ENCODE results near the gene DYSF.

Gene DYSF

DNA sequence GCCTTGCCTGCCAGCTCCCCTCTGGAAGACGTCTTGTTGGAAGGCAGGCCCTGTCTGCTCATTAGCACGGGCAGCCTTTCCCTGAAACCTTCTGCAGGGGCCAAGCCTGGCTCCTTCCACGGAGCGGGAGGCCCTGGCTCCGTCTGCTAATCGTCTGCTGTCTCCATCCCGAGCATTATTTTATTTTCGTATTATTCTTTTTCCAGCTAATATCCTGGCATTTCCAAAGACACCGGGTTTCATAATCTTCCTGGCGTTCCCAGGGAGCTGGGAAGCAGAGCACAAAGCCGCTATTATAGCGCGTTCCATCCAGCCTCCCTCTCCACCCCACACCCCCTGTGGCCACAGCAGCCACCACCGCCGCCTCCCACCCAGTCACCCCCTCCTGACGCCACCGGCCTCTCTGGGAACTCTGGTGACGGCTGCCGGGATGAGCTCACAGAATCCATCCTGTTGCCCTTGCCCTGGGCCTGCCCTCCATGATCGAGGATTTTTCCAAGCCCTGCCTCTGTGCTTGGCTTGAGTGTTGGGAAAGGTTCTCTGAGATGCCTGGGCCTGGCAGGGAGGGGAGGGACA lies 125.5 kb downstream of the DYSF start:
- DNase-seq: no peak

DNA sequence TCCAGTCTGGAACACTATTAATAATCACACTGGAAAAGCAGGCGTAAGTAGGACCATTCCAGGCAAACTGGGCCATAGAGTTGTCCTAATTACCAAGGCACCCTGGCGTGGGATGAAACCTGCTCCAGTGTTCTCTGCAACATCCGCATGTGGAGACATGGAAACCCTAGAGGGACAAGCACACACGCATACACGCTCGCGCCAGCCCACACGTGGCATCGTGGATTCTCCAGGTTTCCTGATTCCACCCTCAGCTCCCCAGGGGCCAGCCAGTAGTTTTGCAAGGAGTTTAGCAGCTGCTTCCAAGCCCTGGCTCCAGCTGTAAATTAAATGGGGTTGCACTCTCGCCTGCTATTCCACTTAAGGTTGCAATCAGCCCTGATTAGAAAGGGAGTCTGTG lies 127.7 kb downstream of the DYSF start:
- no peak for DNase-seq

DNA sequence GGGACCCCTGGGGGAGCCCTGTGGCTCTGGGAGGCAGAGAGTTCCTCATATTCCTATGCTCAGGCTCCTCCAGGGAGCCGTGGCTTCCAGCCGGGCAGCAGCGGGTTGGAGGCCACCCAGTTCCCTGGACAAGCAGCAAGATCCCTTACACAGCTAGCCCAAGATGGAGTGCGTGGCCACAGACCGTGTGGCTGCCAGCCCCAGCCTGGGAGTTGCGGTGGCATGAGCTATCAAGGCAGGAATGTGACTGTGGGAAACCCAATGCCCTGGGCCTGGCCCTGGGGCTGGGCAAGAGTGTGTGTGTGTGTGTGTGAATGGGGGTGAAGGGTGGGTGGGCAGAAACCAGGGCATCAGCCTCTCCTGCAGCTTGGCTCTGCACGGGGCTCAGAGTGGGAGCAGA lies 130.5 kb downstream of the DYSF start:
- no peak for DNase-seq

DNA sequence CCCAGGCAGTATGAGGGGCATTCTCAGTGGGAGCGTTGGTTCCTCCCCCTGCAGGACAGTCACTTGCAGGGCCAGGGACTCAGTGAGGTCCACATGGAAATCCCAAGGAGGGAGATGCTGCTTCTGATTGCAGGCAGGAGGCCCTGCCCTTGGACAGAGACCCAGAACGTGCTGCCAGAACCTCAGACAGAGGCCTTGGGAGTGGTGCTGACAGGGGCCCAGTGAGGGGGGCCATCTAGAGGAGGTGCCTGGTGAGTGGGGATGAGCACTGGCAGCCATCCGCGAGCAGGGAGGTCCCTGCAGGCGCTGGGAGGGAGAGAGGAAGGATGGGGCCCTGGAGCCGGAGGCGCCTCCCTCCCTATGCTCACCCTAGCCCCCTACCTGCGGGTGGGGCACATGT lies 133.1 kb downstream of the DYSF start:
- no peak for DNase-seq

DNA sequence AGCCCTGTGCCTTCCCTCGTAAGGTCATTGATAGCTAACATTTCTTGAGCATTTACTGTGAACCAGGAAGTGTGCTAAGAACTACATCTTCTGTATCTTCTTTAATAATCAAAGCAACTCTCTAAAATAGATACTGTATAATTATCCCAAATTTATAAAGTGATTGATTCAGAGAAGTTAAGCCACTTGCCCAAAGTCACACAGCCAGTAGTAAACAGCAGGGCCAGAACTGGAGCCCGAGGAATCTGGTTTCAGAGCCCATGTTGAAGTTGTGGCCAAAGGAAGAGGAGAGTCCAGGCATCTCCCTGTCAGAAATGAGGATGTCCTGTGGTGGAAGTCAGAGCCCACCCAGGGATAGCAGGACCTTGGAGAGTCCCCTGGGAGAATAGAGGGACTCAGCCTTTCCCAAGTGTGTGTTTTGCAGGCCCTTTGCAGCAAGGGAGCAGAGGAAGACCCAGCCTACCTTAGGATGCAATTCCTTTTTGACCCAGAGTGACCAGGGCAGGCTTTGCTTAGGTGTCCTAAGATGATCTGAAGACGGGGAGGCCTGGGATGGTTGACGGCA lies 134.2 kb downstream of the DYSF start:
- no peak for DNase-seq

DNA sequence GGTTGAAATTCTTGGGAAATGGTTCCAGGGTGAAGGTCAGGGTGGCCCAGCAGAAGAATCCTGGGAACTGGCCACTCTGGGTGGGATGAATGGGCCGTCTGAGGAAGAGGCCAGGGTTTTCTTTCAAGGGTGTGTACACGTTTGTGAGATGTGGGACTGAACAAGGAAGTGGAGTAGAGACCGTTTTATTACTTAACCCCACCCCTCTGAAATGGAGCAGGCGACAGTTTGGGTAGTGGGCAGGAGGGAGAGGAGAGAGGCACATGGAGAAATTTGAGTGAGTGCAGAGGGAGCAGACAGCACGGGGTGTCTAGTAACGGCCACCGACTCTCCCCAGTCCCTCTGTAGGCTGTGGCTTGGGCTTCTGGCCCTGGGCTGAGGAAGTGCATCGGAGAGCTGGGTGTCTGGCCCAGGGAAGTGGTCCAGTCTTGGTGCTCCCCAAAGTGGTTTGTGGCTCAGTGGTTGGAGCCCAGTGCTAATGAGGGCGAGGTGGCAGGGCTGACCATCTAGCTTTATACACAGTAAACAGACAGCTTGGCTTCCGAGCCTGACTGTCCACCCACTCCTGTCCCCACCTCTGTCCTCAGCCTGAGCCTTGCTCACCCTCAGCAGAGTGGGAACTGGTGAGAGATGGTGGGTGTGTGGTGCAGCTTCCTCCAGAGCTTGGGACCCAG lies 135.3 kb downstream of the DYSF start:
- DNase-seq: no peak

DNA sequence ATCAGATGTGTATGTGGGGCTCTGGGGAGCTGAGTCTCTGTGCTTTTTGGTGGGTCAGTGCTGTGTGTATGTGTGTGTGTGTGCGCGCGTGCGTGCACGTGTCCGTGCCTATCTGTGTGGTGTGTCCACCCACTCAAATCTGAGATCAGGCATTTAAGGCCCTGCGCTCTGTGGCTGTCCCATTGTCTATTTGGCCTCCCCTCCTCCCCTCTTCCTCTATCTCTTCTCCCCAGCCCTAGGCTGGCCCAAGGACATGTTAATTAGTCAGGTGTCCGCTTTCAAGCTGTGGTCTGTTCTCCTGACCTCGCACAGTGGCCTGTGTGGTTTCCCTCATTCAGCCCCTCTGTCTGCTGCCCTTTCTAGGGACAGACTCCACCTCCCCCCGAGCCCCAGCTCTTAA lies 136.4 kb downstream of the DYSF start:
- no peak for DNase-seq

DNA sequence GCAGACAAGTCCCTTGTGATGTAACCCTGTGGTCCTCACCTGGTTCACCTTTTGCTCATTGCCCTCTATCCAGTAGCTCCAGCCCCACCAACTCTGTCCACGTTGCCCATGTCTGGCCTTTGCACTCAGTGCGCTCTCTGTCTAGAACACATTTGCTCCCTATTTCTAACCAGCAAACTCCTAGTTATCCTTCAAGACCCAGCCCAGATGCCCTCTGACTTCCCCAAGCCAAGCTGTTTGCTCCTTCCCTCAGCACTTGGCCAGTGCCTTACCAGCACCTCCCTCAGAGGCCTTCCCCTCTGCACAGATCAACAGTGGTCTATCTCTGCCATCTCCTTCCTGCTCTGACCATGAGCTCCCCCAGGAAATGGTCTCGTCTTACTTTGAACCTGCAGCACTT lies 137.7 kb downstream of the DYSF start:
- DNase-seq: no peak

DNA sequence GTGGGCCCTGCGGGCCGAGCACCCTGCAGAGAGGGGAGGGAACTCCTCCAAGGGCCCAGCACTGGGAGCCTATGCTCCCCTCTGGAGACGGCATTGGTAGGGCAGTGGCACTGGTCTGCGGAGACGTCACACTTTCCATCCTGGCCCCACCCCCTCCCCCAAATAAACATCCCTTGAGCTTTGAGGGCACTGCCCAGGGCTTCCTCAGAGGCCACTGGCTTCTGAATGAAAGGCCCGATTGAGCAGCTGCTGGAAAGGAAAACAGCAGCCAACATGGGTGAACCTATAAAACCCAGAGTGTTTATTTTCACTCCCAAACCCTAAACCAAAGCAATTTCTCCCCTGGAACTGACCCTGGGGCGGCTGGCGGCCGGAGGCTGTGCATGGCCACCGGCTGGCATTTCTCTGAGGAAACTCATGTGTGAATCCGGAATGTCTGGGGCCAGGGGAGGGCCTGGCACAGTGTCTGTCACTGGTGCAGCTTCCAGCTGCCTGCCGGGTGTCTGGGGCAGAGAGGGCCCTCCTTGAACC lies 138.9 kb downstream of the DYSF start:
- DNase-seq: no peak

DNA sequence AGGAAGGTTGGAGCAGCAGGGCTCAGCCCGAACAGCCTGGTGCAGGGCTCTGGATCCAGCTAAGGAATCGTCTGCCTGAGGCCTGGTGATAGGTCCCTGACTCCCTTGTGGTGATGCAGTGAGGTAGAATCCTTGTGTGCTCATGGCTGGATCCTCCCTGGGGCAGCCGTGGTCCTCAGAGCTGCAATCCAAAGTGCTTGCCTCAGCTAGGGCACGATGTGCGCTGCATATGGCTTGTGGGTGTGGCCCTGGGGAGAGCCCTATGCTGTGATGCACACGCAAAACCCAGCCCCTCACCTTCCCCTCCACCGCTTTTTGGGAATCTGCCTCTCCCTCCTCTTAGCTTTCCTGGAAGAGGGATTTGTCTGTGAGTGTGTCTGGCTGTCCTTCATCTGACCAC lies 142.2 kb downstream of the DYSF start:
- no peak for DNase-seq

DNA sequence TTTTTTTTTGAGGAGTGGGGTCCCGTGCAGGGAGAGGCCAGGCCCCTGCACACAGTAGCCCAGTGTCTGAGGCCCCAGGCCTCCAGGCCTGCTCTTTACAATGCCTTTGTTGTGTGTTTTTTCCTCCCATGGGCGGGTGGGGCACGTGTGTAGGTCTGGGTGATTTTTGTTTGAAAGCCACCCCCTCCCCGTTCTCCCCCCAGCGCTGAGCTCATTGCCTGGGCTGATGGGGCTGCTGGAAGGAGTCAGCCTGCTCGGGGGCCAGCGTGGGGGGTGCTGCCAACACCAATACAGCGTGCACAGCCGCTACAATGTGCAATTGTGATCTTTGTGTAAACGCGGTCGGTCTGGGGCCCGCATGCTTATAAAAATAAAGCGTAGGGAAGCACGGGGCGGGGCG lies 142.7 kb downstream of the DYSF start:
- DNase-seq: no peak

DNA sequence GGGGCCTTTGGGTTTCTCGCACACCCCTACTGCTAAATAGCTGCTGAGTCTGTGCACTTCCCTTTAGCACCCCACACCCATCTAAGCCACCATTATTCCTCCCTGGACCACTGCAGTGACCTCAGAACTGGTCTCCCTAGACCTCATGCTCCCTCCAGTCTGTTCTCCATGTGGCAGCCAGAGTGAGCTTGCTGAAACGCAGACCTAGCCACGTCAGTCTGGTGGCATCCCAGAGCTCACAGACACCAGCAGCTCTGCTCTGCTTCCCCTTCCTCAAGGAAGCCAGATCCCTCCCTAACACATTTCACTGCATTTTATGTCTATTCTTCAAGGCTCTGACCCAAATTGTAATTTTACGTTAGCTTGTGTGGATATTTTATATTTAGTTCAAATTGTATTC lies 144.4 kb downstream of the DYSF start:
- DNase-seq: no peak

DNA sequence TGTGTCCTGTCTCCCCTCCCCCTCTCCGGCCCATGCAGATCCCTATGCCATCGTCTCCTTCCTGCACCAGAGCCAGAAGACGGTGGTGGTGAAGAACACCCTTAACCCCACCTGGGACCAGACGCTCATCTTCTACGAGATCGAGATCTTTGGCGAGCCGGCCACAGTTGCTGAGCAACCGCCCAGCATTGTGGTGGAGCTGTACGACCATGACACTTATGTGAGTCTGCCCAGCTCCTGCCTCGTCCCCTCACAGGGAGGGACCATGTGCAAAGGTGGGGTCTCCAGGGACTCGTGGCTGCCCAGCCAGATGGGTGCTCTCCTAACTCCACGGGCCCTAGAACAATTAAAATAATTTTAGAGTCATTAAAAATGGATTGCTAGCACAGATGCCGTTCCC lies 145.2 kb downstream of the DYSF start:
- DNase-seq: no peak

DNA sequence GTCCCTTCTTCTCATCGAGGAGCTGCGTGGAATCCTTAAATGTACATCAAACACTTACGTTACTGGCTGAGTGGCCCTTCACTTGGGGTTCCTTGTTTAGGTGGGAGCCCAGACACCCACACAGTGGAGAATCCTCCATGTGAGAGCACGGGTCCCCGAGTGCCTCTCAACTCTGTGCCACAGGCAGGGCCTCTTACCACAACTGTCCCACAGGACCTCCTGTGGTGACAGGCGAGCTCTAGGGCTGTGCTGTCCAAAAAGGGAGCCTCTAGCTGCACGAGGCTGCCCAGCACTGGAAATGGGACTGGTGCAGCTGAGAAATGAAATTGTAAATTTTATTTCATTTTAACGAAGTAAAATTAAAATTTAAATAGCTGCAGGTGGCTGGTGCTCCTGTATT lies 145.7 kb downstream of the DYSF start:
- DNase-seq: no peak

DNA sequence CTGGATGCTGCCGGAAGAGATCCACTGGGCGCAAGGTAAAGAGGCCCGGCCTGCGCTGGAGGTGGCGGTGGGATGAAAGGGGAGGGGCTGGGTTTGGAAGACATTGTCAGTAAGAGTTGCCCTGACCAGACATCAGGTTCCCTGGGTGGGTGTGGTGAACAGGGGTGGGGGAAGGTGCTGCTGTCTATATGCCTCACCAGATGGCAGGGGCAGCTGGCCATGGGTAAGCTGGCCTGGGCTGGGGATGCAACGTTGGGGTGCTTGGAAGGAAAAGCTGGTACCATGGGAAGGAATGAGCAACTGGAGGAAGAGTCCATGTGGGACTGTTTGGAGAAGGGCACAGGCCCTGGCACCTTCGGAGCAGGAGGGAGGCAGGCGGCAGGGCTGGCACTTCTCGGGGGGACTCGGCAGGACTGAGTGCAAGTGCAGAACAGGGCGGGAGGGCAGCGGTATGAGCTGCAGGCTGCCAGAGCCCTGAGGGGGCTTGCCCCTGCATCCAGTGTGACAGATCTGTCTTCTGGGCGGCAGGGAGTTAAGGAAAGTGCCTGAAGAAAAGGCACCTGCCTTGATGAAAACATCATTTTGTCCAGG lies 146.4 kb downstream of the DYSF start:
- no peak for DNase-seq

DNA sequence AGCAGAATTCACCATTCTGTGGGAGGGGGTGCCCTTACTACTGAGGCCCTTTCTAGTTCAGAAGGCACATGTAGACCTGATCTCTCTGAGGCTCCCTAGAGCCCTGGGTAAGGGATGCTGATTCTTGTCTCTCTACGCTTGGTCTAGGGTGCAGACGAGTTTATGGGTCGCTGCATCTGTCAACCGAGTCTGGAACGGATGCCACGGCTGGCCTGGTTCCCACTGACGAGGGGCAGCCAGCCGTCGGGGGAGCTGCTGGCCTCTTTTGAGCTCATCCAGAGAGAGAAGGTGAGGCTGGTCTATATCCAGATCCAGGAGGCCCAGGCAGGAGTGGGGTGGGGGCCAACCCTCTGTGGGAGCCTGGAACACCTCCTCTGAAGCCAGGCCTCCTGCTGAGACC lies 147.2 kb downstream of the DYSF start:
- no peak for DNase-seq

DNA sequence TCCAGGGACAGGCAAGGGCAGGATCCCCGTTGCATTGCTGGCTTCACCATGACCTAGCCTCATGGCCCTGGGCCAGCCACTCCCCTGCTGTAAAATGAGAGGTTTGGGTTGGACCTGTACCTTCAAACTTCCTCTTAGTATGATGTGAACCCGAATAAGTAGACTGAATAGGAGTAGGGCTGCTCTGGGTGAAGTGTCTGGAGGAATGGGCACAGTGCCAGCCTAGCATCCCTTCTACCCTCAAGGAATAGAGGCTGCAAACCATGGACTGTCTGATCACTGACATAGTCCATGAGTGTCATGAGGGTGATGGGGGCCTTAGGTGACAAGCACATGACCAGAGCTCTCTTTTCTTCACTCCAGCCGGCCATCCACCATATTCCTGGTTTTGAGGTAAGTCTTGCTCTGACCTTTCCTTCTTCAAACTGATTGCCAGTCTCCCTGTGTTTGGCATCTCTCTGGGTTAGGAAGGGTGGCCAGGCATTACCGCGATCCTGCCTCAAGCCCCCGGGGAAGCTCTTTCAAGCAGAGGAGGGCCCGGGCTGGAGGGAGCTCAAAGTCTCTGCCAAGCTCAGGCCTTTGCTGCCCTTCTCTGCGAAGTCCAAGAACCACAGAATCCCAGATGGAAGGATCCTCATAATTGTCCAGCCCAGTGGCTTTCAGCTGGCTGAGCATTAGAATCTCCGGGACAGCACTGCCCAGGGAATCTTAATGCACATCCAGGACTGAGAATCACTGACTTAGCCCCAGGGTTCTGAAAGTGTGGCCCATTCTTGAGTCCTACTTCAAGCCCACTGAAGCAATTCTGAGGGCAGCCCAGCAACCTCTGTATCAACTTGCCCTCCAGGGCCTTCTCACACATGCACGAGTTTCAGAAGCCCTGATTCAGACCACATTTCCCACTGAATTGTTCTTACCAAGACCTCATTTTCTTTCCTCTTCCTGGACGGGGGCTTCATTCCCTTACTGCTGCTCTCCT lies 148.1 kb downstream of the DYSF start:
- DNase-seq: no peak

DNA sequence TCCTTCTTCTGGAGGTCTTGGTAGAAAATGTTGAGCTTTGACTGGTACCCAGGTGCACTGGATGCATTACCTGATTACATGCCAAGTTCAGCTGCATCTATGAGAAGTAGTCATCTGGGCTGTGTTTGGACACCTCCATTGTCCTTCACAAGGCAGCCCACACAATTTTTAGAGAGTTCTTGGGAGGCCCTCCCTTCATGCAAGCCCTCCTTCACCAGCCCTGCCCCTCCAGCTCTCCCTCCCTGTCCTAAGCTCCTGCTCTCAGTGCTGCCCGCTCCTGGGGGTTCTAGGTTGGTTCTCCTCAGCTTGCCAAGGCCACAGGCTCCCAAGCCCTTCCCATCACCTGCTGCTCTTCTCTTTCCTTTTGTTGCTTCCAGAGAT lies 148.7 kb downstream of the DYSF start:
- DNase-seq: no peak

DNA sequence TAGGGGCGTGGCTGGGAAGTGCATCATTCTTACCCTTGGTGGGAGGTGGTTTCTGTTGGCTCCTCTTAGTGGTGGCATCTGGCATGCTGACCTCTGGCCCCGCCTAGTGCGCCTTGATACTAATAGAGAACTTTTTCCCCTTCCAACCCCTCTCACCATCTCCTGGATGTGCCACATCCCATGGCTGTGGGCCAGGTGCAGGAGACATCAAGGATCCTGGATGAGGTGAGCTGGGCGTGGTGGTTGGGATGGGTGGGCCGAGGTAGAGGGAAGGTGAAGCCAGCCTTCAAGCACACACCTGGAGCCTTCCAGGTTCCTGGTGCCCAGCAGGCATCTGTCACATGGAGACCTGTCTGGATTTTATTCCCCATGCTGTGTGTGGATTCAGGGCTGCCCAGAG lies 149.2 kb downstream of the DYSF start:
- no peak for DNase-seq

DNA sequence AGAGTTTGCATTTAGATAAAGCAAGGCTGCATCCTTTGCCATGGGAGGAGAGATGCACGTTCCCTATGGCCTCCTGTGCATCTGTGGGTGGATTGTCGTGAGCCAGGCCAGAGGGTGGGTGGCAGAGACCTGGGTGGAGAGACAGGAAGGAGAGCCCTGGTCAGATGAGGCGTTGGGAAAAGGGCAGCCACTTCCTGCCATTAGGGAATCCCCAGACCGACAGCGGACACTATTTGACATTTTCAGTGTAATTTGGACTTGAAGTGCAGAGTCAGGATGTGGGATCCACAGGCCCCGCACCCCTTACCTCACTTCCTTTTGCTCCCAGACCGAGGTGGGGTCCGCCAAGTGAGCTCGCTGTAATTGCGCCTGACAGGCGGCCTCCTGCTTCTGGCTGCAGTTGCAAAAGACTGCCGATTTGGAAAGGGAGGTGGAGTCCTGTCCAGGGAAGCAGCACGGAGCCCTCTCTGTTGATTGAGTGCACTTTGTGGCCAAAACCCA lies 150.0 kb downstream of the DYSF start:
- no peak for DNase-seq

DNA sequence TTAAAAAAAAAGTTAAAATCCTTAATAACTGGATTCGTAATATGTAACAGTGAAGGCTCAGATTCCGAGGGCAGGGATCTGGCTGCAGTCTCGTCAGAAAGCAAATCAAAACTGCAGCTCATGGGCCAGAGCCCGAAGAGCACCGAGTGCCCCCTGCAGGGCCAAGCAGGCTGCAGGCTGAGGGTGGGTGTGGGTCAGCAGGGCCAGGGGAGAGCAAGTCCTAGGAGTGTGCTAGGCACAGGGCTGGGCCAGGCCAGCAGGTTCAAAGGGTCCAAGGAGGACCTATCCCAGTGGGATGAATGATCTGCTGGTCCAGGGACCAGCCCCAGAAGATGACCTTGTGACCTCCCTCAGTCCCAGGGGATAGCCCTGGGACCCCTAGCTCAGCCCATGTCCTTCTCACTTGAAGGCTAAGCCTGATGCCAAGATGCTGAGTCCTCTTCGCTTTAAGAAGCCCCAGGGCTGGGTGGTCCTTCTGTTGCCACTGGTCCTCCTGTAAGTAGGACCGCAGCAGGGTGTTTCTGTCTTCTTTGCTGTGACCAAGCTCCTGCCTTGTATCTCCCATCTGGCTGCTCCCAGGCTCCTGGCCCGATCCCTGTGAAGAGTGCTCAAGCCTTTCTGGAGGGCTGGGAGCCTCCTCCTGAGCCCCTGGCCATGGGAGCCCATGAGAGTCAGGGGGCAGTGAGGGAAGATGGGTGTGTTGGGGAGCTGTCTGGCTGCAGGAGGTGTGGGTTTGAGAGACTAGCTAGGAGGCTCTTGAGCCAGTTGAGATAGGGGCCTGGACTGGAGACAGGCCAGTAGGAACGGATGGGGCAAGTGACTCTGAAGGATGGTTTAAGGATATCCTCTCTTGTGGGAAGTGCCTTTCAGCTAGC lies 150.7 kb downstream of the DYSF start:
- no peak for DNase-seq

DNA sequence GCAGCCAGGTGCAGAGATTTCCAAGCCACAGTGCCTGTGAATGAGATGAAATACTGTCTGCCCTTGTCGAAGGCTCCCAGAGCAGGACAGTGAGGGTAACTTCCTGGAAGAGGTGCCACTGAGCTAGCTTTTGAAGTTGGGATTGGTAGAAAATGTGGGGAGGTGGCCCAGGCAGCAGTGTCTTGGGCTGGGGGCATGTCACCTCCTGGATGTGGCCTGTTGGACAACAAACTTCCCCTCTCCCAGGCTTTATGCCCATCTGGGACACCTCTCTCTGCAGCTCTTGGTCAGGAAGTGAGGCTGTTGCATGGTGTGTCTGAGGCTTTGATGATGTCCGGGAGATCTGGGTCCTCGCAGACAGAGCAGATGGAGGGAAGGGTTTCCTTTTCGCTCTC lies 151.4 kb downstream of the DYSF start:
- no peak for DNase-seq
